PC-9 (cell line): ENCODE results near the gene ZNF385A. TPM values are rescaled to one million over a fixed set of nuclear protein-coding genes. Genes with fewer than 3 reads are reported as not detected.

Experiments used
- BruUV-seq: library from RNA; stranded (reverse); fragments of 400-500 nt; replicated peaks from 2 replicates; lab custom pipeline; 2021; lab: Mats Ljungman, UMichigan
- CTCF ChIA-PET: fragments of 300-600 bp; sonication (Branson Sonifier 250); formaldehyde crosslinking; loops from one replicate; lab custom pipeline; 2022; ENCODE audit warnings: antibody characterized with exemption; lab: Charles Lee
- POLR2A ChIA-PET: fragments of 300-600 bp; sonication (Branson Sonifier 250); formaldehyde crosslinking; loops from one replicate; lab custom pipeline; 2022; ENCODE audit warnings: antibody characterized with exemption; ENCODE audit not compliant: unreplicated experiment; lab: Charles Lee
- DNase-seq, 2 experiments: peaks; one replicate each; pipeline versions ENCODE4 v3.0.0 to v3.0.0-alpha.2; 2015 to 2022; ENCODE audit warnings: mixed read lengths in 1 of 2
- H2AFZ ChIP-seq: fragments of 200-600 bp; sonication (generic); 2 replicates; pipeline ENCODE4 v1.8.1; 2017; ENCODE audit warnings: antibody characterized with exemption
- H3F3A ChIP-seq: fragments of 200-600 bp; sonication (generic); 2 replicates; pipeline ENCODE4 v1.8.1; 2017; ENCODE audit warnings: antibody characterized with exemption, mild to moderate bottlenecking, low read depth; ENCODE audit not compliant: insufficient read depth
- H3K27ac ChIP-seq: fragments of 200-600 bp; sonication (generic); 2 replicates; pipeline ENCODE4 v1.6.1; 2016; ENCODE audit warnings: mixed run types
- H3K27me3 ChIP-seq: fragments of 200-600 bp; sonication (generic); 2 replicates; pipeline ENCODE4 v1.6.1; 2016; ENCODE audit warnings: low read depth, mixed run types; ENCODE audit not compliant: insufficient read depth
- H3K36me3 ChIP-seq: fragments of 200-600 bp; sonication (generic); 2 replicates; pipeline ENCODE4 v1.6.1; 2016; ENCODE audit warnings: low read depth, mixed run types
- H3K4me1 ChIP-seq: fragments of 200-600 bp; sonication (generic); replicated peaks from 2 replicates; pipeline ENCODE4 v1.6.1; 2016; ENCODE audit warnings: mixed run types; ENCODE audit not compliant: insufficient read depth
- H3K4me2 ChIP-seq: fragments of 200-600 bp; sonication (generic); 2 replicates; pipeline ENCODE4 v1.6.1; 2017; ENCODE audit warnings: mixed run types
- H3K4me3 ChIP-seq: fragments of 200-600 bp; sonication (generic); 2 replicates; pipeline ENCODE4 v1.6.1; 2016; ENCODE audit warnings: mixed run types
- H3K79me2 ChIP-seq: fragments of 200-600 bp; sonication (generic); 2 replicates; pipeline ENCODE4 v1.6.1; 2017; ENCODE audit warnings: low read depth, mixed run types
- H3K9me2 ChIP-seq: fragments of 200-600 bp; sonication (generic); 2 replicates; pipeline ENCODE4 v1.8.1; 2017; ENCODE audit warnings: mild to moderate bottlenecking; ENCODE audit not compliant: insufficient read depth
- H3K9me3 ChIP-seq: fragments of 200-600 bp; sonication (generic); 2 replicates; pipeline ENCODE4 v1.8.1; 2016; ENCODE audit warnings: low read depth; ENCODE audit not compliant: insufficient read depth
- H4K20me1 ChIP-seq: fragments of 200-600 bp; sonication (generic); 2 replicates; pipeline ENCODE4 v1.8.1; 2017; ENCODE audit not compliant: insufficient read depth
- CTCF ChIP-seq: fragments of 200-600 bp; sonication (generic); conservative IDR thresholded peaks from 2 replicates; pipeline ENCODE4 v1.6.1; 2017; ENCODE audit warnings: mixed run types, antibody characterized with exemption, mild to moderate bottlenecking, moderate library complexity
- EZH2 ChIP-seq: fragments of 200-600 bp; sonication (generic); IDR thresholded peaks from 2 replicates; pipeline ENCODE4 v1.8.0; 2017; ENCODE audit warnings: antibody characterized with exemption, low read depth
- intact Hi-C: fragments of 100-400 bp; cut with micrococcal nuclease; formaldehyde crosslinking; loops from one replicate; pipeline ENCODE4 v1.10.0; 2022; ENCODE audit not compliant: unreplicated experiment
- total RNA-seq: library from RNA; stranded (reverse); gene quantifications from 2 replicates; pipeline ENCODE4 v1.2.3, GENCODE V29; 2021

ZNF385A gene
- total RNA-seq, 1 experiment from 2014 or later = 17.2 TPM

- TF ChIP-seq CTCF (no peak), EZH2 (no peak)
- ChIA-PET CTCF (no interaction called here), POLR2A (no interaction called here)
- H3K27ac ChIP-seq = no peak overlapping the region
- DNase-seq = no peak
- intact Hi-C loops = no loop called here
- no peaks in the 10 kb centered on the region for H4K20me1 ChIP-seq
- no peaks in the 10 kb centered on the region for H3K9me3 ChIP-seq
- H3K4me1 ChIP-seq = peaks cover 36% of the 10 kb centered on the region
- no peak overlapping the region for H3K4me2 ChIP-seq
- H3K27me3 ChIP-seq = no peaks in the 10 kb centered on the region; the same call in 1 of the 2 replicates
- H3K36me3 ChIP-seq = no peaks in the 10 kb centered on the region
- H3K79me2 ChIP-seq = no peaks in the 10 kb centered on the region
- H2AFZ ChIP-seq = no peak overlapping the region
- no TSS peak for BruUV-seq
- H3K4me3 ChIP-seq = no peak overlapping the region
- peaks cover 19% of the 10 kb centered on the region for H3F3A ChIP-seq
- H3K9me2 ChIP-seq = no peaks in the 10 kb centered on the region
These were observed 41.2 kb upstream of the ZNF385A start for GRCh38 chr12:54425702-54426101.

- no peak for TF ChIP-seq EZH2
- TF ChIP-seq CTCF = no peak
- Histone ChIP-seq H2AFZ (no peak overlapping the region), H3K36me3 (no peaks in the 10 kb centered on the region), H3F3A (peaks cover 19% of the 10 kb centered on the region), H3K4me1 (peaks cover 46% of the 10 kb centered on the region), H3K9me3 (no peaks in the 10 kb centered on the region), H3K9me2 (no peaks in the 10 kb centered on the region), H3K4me3 (no peak overlapping the region), H3K27me3 (no peaks in the 10 kb centered on the region), H4K20me1 (no peaks in the 10 kb centered on the region), H3K27ac (no peak overlapping the region), H3K79me2 (no peaks in the 10 kb centered on the region), H3K4me2 (no peak overlapping the region)
- intact Hi-C loops = no loop called here
- DNase-seq = no peak
- no TSS peak for BruUV-seq
- ChIA-PET CTCF (interaction anchor here (0.5 kb wide), 1 partner anchor 28 kb away, joined by 3 read pairs; no protein-coding TSS in a partner anchor), POLR2A (no interaction called here)
These were observed 39.7 kb upstream of the ZNF385A start for GRCh38 chr12:54424224-54424623.

- no peaks in the 10 kb centered on the region for H4K20me1 ChIP-seq
- H3K4me1 ChIP-seq = peaks cover 46% of the 10 kb centered on the region
- no peak overlapping the region for H3K4me3 ChIP-seq
- TF ChIP-seq EZH2 = no peak
- no peak for TF ChIP-seq CTCF
- no TSS peak for BruUV-seq
- no peak overlapping the region; the same call in 1 of the 2 replicates for H2AFZ ChIP-seq
- ChIA-PET CTCF (no interaction called here), POLR2A (no interaction called here)
- 0 out of 2 replicates have a peak overlapping the region, but pooled peaks have one; percentile 19 for H3K4me2 ChIP-seq
- H3K36me3 ChIP-seq = no peaks in the 10 kb centered on the region
- intact Hi-C loops = no loop called here
- peaks cover 2% of the 10 kb centered on the region; the same call in 1 of the 2 replicates for H3K79me2 ChIP-seq
- H3K9me3 ChIP-seq = no peaks in the 10 kb centered on the region
- H3K27ac ChIP-seq = no peak overlapping the region
- no peak for DNase-seq
- H3K9me2 ChIP-seq = no peaks in the 10 kb centered on the region
- no peaks in the 10 kb centered on the region for H3K27me3 ChIP-seq
- peaks cover 19% of the 10 kb centered on the region for H3F3A ChIP-seq
These were observed 39.2 kb upstream of the ZNF385A start for GRCh38 chr12:54423816-54424150.
